HepG2 (cell line): Measurements from ENCODE around the gene INSR. TPM values are rescaled to one million over a fixed set of nuclear protein-coding genes. Genes with fewer than 3 reads are reported as not detected.

Experiments used
- HNRNPLL ChIP-seq: fragments of 200-400 bp; formaldehyde crosslinking; IDR thresholded peaks from 2 replicates; pipeline ENCODE4 v1.6.1; 2017; ENCODE audit warnings: mild to moderate bottlenecking, low read depth, low read length; ENCODE audit not compliant: poor library complexity, severe bottlenecking
- ZNF670 ChIP-seq: sonication (generic); formaldehyde crosslinking; IDR thresholded peaks from 2 replicates; pipeline ENCODE4 v1.8.0; 2022; ENCODE audit warnings: mild to moderate bottlenecking, missing genetic modification reagents, borderline replicate concordance
- ZNF850 ChIP-seq: sonication (generic); formaldehyde crosslinking; conservative IDR thresholded peaks from 2 replicates; pipeline ENCODE4 v1.9.0; 2021; ENCODE audit warnings: mild to moderate bottlenecking, missing genetic modification reagents
- polyA plus RNA-seq, 8 experiments: library from polyadenylated mRNA; depleted of rRNA in 3 of 8; stranded (reverse) in 7 of 8; unstranded in 1 of 8; fragments of >200 nt; fragmentation: Illumina TruSeq in 4 of 8; extraction: Trizol in 4 of 8; gene quantifications; 2 replicates each; pipeline versions ENCODE4 v1.2.1 to v1.2.3, GENCODE V29; 2011 to 2016; ENCODE audit warnings: low read depth in 4 of 8, missing spikeins in 1 of 8, mixed read lengths in 1 of 8; ENCODE audit not compliant: insufficient read depth in 1 of 8
- total RNA-seq, 5 experiments: library from RNA; depleted of rRNA; stranded (reverse); fragments of >200 nt; fragmentation: Illumina TruSeq; extraction: Trizol; gene quantifications; 2 replicates each; pipeline ENCODE4 v1.2.3, GENCODE V29; 2016; ENCODE audit warnings: low read depth in 1 of 5
- TF ChIP-seq, protein P1 (sequence below): sonication (generic); formaldehyde crosslinking; IDR thresholded peaks from 2 replicates; pipeline ENCODE4 v1.4.0; 2020; ENCODE audit warnings: missing genetic modification reagents, borderline replicate concordance
- TF ChIP-seq, protein P2 (sequence below), 2 experiments: sonication (generic) in 1 of 2; formaldehyde crosslinking in 1 of 2; IDR thresholded peaks; 2 replicates each; pipeline versions ENCODE4 v1.6.1 to v1.9.0; 2014 to 2022; ENCODE audit warnings: antibody characterized with exemption in 1 of 2, borderline replicate concordance in 1 of 2, inconsistent platforms in 1 of 2, low read depth in 1 of 2, missing genetic modification reagents in 1 of 2

The INSR gene
- total and polyA plus RNA-seq, 2 of the 13 experiments (the other 11 are each of a cell fraction or from before 2014, with no cell fraction given) = 24.2 to 29.8 TPM

DNA sequence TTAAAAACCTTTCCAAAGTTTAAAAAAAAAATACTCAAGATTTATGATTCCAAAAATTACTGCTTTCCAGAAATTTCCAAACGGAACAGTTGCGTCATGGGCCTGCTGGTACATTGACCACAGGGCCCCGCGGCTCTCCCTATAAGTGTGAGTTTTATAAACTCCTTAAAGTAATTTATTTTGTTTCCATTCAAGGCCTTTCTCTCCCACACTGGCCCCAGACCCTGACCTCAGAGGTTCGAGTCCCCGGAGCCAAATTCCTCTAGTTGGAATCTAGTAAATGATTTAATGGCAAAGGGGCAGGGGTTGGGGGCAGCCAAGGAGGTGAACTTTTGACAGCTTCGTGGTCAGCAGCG is 97.5 kb downstream of the INSR start (continued):
- TF ChIP-seq, protein P1, sequence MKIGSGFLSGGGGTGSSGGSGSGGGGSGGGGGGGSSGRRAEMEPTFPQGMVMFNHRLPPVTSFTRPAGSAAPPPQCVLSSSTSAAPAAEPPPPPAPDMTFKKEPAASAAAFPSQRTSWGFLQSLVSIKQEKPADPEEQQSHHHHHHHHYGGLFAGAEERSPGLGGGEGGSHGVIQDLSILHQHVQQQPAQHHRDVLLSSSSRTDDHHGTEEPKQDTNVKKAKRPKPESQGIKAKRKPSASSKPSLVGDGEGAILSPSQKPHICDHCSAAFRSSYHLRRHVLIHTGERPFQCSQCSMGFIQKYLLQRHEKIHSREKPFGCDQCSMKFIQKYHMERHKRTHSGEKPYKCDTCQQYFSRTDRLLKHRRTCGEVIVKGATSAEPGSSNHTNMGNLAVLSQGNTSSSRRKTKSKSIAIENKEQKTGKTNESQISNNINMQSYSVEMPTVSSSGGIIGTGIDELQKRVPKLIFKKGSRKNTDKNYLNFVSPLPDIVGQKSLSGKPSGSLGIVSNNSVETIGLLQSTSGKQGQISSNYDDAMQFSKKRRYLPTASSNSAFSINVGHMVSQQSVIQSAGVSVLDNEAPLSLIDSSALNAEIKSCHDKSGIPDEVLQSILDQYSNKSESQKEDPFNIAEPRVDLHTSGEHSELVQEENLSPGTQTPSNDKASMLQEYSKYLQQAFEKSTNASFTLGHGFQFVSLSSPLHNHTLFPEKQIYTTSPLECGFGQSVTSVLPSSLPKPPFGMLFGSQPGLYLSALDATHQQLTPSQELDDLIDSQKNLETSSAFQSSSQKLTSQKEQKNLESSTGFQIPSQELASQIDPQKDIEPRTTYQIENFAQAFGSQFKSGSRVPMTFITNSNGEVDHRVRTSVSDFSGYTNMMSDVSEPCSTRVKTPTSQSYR (CRISPR knock-in tag) = no peak
- 0 out of 2 replicates have a peak, but pooled peaks have one; percentile 42 for TF ChIP-seq ZNF850 (CRISPR knock-in tag)
- TF ChIP-seq, protein P2, sequence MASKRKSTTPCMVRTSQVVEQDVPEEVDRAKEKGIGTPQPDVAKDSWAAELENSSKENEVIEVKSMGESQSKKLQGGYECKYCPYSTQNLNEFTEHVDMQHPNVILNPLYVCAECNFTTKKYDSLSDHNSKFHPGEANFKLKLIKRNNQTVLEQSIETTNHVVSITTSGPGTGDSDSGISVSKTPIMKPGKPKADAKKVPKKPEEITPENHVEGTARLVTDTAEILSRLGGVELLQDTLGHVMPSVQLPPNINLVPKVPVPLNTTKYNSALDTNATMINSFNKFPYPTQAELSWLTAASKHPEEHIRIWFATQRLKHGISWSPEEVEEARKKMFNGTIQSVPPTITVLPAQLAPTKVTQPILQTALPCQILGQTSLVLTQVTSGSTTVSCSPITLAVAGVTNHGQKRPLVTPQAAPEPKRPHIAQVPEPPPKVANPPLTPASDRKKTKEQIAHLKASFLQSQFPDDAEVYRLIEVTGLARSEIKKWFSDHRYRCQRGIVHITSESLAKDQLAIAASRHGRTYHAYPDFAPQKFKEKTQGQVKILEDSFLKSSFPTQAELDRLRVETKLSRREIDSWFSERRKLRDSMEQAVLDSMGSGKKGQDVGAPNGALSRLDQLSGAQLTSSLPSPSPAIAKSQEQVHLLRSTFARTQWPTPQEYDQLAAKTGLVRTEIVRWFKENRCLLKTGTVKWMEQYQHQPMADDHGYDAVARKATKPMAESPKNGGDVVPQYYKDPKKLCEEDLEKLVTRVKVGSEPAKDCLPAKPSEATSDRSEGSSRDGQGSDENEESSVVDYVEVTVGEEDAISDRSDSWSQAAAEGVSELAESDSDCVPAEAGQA (IDR thresholded peaks at IDR 0.05; ENCODE audit: low read depth) = no peak
- TF ChIP-seq, protein P2 (CRISPR knock-in tag; IDR thresholded peaks at IDR 0.05; ENCODE audit: borderline replicate concordance) = peak; percentile 38; the same call in 1 of the 2 replicates
- peak; percentile 63; the same call in 1 of the 2 replicates for TF ChIP-seq ZNF670 (CRISPR knock-in tag)
- TF ChIP-seq HNRNPLL = no peak
- TF ChIP-seq, all 625 proteins: peak for 10
